WERI-Rb-1 (cell line): Measurements from ENCODE around the gene GAGE10.

Experiments
- DNase-seq: peaks from one replicate; pipeline ENCODE4 v3.0.0-alpha.2; 2020
- H3K27ac ChIP-seq: fragments of 250-450 bp; sonication (Bioruptor Pico); 2 replicates; pipeline ENCODE4 v1.5.1; 2020; ENCODE audit warnings: mild to moderate bottlenecking, moderate library complexity
- H3K27me3 ChIP-seq: fragments of 250-450 bp; sonication (Bioruptor Pico); 2 replicates; pipeline ENCODE4 v1.5.1; 2021; ENCODE audit warnings: mild to moderate bottlenecking, low read depth, moderate library complexity; ENCODE audit not compliant: insufficient read depth, severe bottlenecking
- H3K36me3 ChIP-seq: fragments of 250-450 bp; sonication (Bioruptor Pico); 2 replicates; pipeline ENCODE4 v1.5.1; 2020; ENCODE audit warnings: mild to moderate bottlenecking, moderate library complexity
- H3K4me3 ChIP-seq: 2 replicates; pipeline ENCODE4 v1.5.1; 2011; ENCODE audit warnings: low read depth, mild to moderate bottlenecking, control low read depth, low read length
- H3K9me3 ChIP-seq: fragments of 250-450 bp; sonication (Bioruptor Pico); 2 replicates; pipeline ENCODE4 v1.5.1; 2021; ENCODE audit warnings: mild to moderate bottlenecking, moderate library complexity; ENCODE audit not compliant: severe bottlenecking
- CTCF ChIP-seq: IDR thresholded peaks from 2 replicates; pipeline ENCODE4 v1.5.1; 2011; ENCODE audit warnings: low read depth, mild to moderate bottlenecking, control low read depth, inconsistent platforms, low read length

Gene GAGE10

DNA sequence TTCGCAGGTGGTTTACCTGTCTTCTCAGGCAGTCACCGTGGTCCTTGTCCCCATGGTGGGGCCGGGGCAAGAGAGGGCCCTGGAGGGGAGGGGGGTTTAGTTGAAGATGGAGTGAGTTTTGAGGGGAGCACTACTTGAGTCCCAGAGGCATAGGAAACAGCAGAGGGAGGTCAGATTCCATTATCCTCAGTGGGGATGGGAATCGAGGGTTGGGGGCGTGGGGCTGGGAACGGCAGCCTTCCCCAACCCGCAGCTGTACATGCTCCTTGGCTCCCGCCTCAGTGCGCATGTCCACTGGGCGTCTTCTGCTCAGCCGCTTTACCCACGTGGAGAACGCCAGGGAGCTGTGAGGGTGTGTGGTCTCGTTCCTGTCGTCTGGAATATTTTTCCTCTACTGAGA is at the start of gene GAGE10:
GAGE10 (plus strand) TSS at position 301 of the 400 bp plus-strand sequence. CDS start 1,214 bp downstream, outside the sequence.
- no peak for DNase-seq
- H3K36me3 ChIP-seq, result no peaks in the 10 kb centered on the region
- no peak for TF ChIP-seq CTCF
- H3K9me3 ChIP-seq, result no peaks in the 10 kb centered on the region
- no peak within 1 kb of the TSS for H3K4me3 ChIP-seq
- H3K27ac ChIP-seq, result no peak within 1 kb of the TSS
- peaks cover 62% of the 10 kb centered on the region for H3K27me3 ChIP-seq

DNA sequence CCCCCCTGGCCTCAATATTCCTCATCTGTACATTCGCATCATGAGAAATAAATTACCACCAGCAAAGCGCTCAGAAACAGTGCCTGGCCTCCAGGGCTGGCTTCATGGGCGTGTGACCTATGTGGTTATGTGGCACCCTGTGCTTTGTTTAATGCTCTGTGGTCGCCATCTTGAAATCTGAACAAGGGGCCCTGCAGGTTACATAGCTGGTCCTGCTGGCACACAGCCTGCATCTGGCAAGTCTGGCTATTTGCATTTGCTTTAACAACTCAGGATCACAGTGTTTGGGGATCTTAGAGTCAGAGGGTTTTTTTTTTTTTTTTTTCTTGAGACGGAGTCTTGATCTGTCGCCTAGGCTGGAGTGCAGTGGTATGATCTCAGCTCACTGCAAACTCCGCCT is 48.8 kb upstream of the GAGE10 start:
- H3K9me3 ChIP-seq, result no peaks in the 10 kb centered on the region
- no peak overlapping the region for H3K4me3 ChIP-seq
- TF ChIP-seq CTCF, result no peak

GRCh38 chrX:49256268-49256995 is 47.0 kb upstream of the GAGE10 start:
- TF ChIP-seq CTCF, result no peak
- no peaks in the 10 kb centered on the region for H3K9me3 ChIP-seq
- no peak for DNase-seq

More for the DNA sequence above, 48.8 kb upstream of the GAGE10 start:
- Histone ChIP-seq H3K27me3 (peaks cover 2% of the 10 kb centered on the region), H3K27ac (no peak overlapping the region), H3K36me3 (no peaks in the 10 kb centered on the region)
- no peak for DNase-seq

DNA sequence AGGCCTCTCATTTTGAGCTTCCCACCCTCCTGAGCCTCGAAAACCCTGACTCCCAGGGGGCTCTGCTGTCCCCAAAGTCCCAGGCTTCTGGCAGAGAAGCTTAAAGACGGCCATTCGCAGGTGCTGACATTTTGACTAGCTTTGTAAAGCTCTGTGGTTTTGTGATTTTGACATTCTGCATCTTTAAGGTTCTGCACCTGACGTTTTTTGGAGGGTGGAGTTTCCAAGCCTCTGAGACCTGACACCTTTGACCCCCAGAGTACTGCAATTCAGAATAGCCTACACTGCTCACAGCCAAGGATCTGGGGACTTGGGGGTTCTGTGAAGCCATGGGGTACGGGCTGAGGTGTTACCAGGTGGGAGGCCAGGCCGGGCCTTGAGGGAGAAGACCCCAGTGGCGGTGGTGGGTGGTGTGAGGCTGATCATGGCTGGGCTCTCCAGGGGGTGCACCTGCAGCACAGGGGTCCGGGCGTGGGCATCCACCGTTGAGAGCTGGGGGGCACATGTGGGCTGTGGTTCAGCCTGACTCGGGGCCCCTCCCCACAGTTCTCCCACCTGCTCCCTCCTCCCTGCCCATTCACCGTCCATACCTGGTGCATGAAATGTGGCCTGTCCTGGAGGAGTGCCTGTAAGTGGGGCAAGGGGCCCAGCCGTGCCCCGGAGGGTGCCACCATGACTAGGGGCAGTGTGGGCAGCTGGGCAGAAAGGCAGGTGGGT is 46.2 kb upstream of the GAGE10 start:
- H3K36me3 ChIP-seq, result no peaks in the 10 kb centered on the region
- H3K9me3 ChIP-seq, result no peaks in the 10 kb centered on the region
- no peak overlapping the region for H3K4me3 ChIP-seq
- DNase-seq, result no peak
- H3K27ac ChIP-seq, result no peak overlapping the region
- peaks cover 8% of the 10 kb centered on the region for H3K27me3 ChIP-seq
- TF ChIP-seq CTCF, result no peak

More at GRCh38 chrX:49256268-49256995, 47.0 kb upstream of the GAGE10 start:
- H3K36me3 ChIP-seq, result no peaks in the 10 kb centered on the region
- H3K27ac ChIP-seq, result no peak overlapping the region
- H3K27me3 ChIP-seq, result peaks cover 8% of the 10 kb centered on the region
- no peak overlapping the region for H3K4me3 ChIP-seq

- Histone ChIP-seq H3K27ac (no peak overlapping the region), H3K4me3 (no peak overlapping the region), H3K27me3 (peaks cover 8% of the 10 kb centered on the region), H3K9me3 (no peaks in the 10 kb centered on the region), H3K36me3 (no peaks in the 10 kb centered on the region)
- DNase-seq, result no peak
- TF ChIP-seq CTCF, result no peak
Measured at GRCh38 chrX:49257846-49258748, 45.3 kb upstream of the GAGE10 start.
